CD4-positive, CD25-positive, alpha-beta regulatory T cell (primary cell): ENCODE measurements around the gene MRPS25. TPM values are rescaled to one million over a fixed set of nuclear protein-coding genes. Genes with fewer than 3 reads are reported as not detected.

Experiments
- ATAC-seq, 2 donors: fragments of 150-1000 bp; cut with Tn5 transposase; one replicate each; pipeline ENCODE4 v1.10.0; 2021; ENCODE audit warnings: low read depth in 2 of 2, moderate number of reproducible peaks in 2 of 2, moderate library complexity in 1 of 2
- DNase-seq, 3 donors: peaks; one replicate each; pipeline versions ENCODE4 v3.0.0 to v3.0.0-alpha.2; 2012 to 2022; ENCODE audit warnings: mixed read lengths in 1 of 3
- H3K27ac ChIP-seq: one replicate; pipeline ENCODE4 v1.7.0; 2013; ENCODE audit warnings: mild to moderate bottlenecking, low read length; ENCODE audit not compliant: insufficient read depth, poor library complexity, severe bottlenecking
- H3K27me3 ChIP-seq: one replicate; pipeline ENCODE4 v1.7.0; 2013; ENCODE audit warnings: low read length; ENCODE audit not compliant: control insufficient read depth, insufficient read depth
- H3K36me3 ChIP-seq: one replicate; pipeline ENCODE4 v1.7.0; 2013; ENCODE audit warnings: mild to moderate bottlenecking, low read length, moderate library complexity; ENCODE audit not compliant: control insufficient read depth, insufficient read depth
- H3K4me1 ChIP-seq: 2 replicates; pipeline ENCODE4 v1.7.0; 2013; ENCODE audit warnings: mild to moderate bottlenecking, low read length; ENCODE audit not compliant: insufficient read depth, control insufficient read depth, poor library complexity, severe bottlenecking
- H3K4me3 ChIP-seq: one replicate; pipeline ENCODE4 v1.7.0; 2013; ENCODE audit warnings: low read depth, mild to moderate bottlenecking, low read length, moderate library complexity
- H3K9me3 ChIP-seq, 2 experiments: 1 replicate in 1 of 2; 2 replicates in 1 of 2; pipeline ENCODE4 v1.7.0; 2013; ENCODE audit warnings: low read length in 2 of 2, mild to moderate bottlenecking in 1 of 2, moderate library complexity in 1 of 2; ENCODE audit not compliant: control insufficient read depth in 2 of 2
- H3K27ac Mint-ChIP-seq, 3 donors: one replicate each; pipeline ENCODE4 v1.8.0; 2020 to 2022; ENCODE audit warnings: mild to moderate bottlenecking in 3 of 3, mixed read lengths in 3 of 3, moderate library complexity in 2 of 3
- H3K27me3 Mint-ChIP-seq: one replicate; pipeline ENCODE4 v1.8.0; 2022; ENCODE audit warnings: mild to moderate bottlenecking, mixed read lengths
- H3K36me3 Mint-ChIP-seq: one replicate; pipeline ENCODE4 v1.8.0; 2020; ENCODE audit warnings: mixed read lengths
- H3K4me1 Mint-ChIP-seq, 4 donors: one replicate each; pipeline ENCODE4 v1.8.0; 2020 to 2022; ENCODE audit warnings: mixed read lengths in 4 of 4, mild to moderate bottlenecking in 1 of 4
- H3K4me3 Mint-ChIP-seq, 4 donors: one replicate each; pipeline ENCODE4 v1.8.0; 2020 to 2022; ENCODE audit warnings: mild to moderate bottlenecking in 4 of 4, mixed read lengths in 4 of 4, moderate library complexity in 3 of 4
- H3K9me3 Mint-ChIP-seq, 7 donors: one replicate each; pipeline ENCODE4 v1.8.0; 2020 to 2022; ENCODE audit warnings: mixed read lengths in 7 of 7, mild to moderate bottlenecking in 3 of 7, moderate library complexity in 2 of 7
- polyA plus RNA-seq, 4 donors: library from polyadenylated mRNA; unstranded; fragments of 300-500 nt; fragmentation: Illumina TruSeq; gene quantifications; one replicate each; pipeline ENCODE4 v1.2.3, GENCODE V29; 2021
- total RNA-seq: library from RNA; stranded (reverse); gene quantifications from one replicate; pipeline ENCODE4 v1.2.3, GENCODE V29; 2022

MRPS25 gene
- total RNA-seq (48.0 TPM), polyA plus RNA-seq (10 to 100 TPM; 14.7 to 20.2 (median 16.6) TPM)

DNA sequence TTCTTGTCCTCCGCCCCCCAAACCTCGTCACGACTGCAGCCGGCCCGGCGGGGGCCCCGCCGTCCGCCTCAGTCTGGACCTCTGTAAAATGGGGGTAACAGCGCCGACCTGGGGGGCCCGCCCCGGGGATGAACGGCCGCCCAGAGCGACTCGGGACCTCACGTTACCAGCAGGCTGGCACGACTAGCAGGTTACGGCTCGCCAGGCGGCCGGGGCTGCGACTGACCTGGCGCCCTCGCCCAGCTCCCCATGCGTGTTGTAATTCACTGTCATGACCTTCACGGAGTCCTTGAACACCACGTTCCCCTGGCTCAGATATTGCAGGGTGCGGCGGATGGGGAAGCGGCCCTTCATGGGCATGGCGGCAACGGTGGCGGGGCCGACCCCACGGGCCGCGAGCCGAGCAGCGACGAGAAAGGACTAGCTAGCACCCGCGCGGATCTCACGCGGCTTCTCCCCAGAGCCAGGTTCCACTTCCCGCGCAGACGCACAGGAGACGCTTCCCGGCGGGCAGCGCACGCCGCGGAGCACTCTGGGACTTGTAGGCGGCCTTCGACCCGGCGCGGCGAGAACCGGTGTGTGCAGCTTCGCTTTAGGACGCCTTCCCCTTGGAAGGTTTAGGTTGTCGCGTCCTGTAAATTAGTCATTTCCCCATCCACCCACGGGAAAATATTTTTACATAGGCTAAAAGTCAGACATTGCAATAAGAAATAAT is at the start of gene MRPS25:
Gene MRPS25, minus strand, starts transcription at position 481 of the 715 bp plus-strand sequence. Its CDS starts 121 bp downstream, at position 360.
- peak within 1 kb of the TSS; percentile 96 to 99 (median 97) for H3K4me3 Mint-ChIP-seq
- H3K4me3 ChIP-seq, result peak within 1 kb of the TSS; percentile 86

DNA sequence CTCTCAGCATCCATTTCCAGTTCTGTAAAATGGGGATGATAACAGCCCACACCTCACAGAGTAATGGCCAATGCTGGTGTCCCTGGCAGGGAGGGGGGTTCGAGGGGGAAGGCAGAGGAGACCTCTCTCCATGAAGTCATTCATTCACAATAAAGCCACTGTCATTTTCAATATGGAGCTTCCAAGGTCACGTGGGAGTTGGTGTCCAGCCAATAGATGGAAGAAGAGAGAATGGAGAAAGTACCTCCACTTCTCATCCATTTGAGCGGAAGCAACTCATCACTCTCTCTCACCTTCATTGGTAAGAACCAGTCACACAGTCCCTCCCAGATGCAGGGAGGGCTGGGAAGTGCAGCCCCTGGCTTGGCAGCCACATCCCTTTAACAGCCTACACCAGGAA is 48.8 kb upstream of the MRPS25 start:
- Histone ChIP-seq H3K27ac (no peak overlapping the region), H3K36me3 (no peaks in the 10 kb centered on the region), H3K4me1 (no peaks in the 10 kb centered on the region), H3K27me3 (no peaks in the 10 kb centered on the region), H3K9me3 (no peaks in the 10 kb centered on the region), H3K4me3 (no peak overlapping the region)
- H3K4me3 Mint-ChIP-seq, result no peak overlapping the region
- H3K27ac Mint-ChIP-seq, result no peak overlapping the region
- no peak for DNase-seq
- peaks cover 37% of the 10 kb centered on the region for H3K27me3 Mint-ChIP-seq
- ATAC-seq, result no peak
- H3K9me3 Mint-ChIP-seq, result peaks cover 0 to 1% (median 0%) of the 10 kb centered on the region in 7 donors
- peaks cover 0 to 4% (median 0%) of the 10 kb centered on the region in 4 donors for H3K4me1 Mint-ChIP-seq
- no peaks in the 10 kb centered on the region for H3K36me3 Mint-ChIP-seq

More for the DNA sequence above, at the start of gene MRPS25:
- Mint-ChIP-seq H3K4me1 (peaks cover 5 to 28% (median 18%) of the 10 kb centered on the region in 4 donors), H3K27me3 (no peaks in the 10 kb centered on the region), H3K9me3 (no peaks in the 10 kb centered on the region), H3K36me3 (peaks cover under 1% of the 10 kb centered on the region), H3K27ac (peak within 1 kb of the TSS; percentile 91 to 99 (median 95))
- peaks cover 23% of the 10 kb centered on the region for H3K4me1 ChIP-seq
- DNase-seq (peak; percentile 84 to 95 (median 88)), ATAC-seq (peak; percentile 98)
- no peaks in the 10 kb centered on the region for H3K36me3 ChIP-seq
- no peaks in the 10 kb centered on the region for H3K27me3 ChIP-seq
- H3K9me3 ChIP-seq, result no peaks in the 10 kb centered on the region
- peak within 1 kb of the TSS; percentile 79 for H3K27ac ChIP-seq

DNA sequence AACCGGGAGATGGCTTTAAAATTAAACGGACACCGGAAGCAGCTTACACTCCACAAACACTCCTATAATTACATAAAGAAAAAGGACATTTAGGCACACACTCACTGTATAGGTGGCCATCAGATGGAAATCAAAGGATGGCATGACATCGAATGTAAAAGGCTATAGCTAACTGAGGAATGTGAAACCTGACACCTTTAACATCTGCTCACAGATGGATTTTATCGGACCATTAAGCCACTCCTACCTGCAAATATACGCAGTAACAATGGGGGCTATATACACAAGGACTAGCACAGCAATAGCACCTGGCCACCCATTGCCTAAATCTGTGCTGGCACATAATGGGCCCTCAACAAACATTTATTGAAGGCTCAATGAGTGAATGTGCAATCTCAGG is 48.4 kb upstream of the MRPS25 start:
- H3K27ac ChIP-seq, result no peak overlapping the region
- peaks cover 0 to 1% (median 0%) of the 10 kb centered on the region in 7 donors for H3K9me3 Mint-ChIP-seq
- H3K4me3 Mint-ChIP-seq, result no peak overlapping the region
- H3K4me3 ChIP-seq, result no peak overlapping the region
- ATAC-seq, result no peak
- no peak for DNase-seq
- H3K27me3 ChIP-seq, result no peaks in the 10 kb centered on the region
- no peaks in the 10 kb centered on the region for H3K4me1 ChIP-seq
- H3K9me3 ChIP-seq, result no peaks in the 10 kb centered on the region
- peaks cover 34% of the 10 kb centered on the region for H3K27me3 Mint-ChIP-seq
- no peak overlapping the region for H3K27ac Mint-ChIP-seq
- peaks cover 0 to 5% (median 0%) of the 10 kb centered on the region in 4 donors for H3K4me1 Mint-ChIP-seq
- H3K36me3 Mint-ChIP-seq, result no peaks in the 10 kb centered on the region
- no peaks in the 10 kb centered on the region for H3K36me3 ChIP-seq

DNA sequence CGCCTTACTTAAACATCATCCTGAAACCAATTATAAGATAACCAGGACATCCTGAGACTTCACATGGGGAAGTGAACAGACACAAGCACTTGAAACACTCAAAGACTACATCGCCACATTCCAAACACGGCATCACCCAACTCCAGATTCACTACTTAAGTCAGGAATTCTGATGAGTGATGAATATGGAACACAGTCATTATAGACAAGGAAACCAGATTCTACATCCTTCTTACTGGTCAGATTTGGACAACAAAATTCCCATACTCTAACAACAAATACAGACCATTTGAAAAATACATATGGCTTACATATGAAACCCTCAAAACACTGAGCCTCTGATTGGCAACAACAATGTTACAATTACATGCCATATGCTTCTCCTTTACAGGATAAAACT is 46.9 kb upstream of the MRPS25 start:
- Mint-ChIP-seq H3K36me3 (no peaks in the 10 kb centered on the region), H3K27me3 (peaks cover 25% of the 10 kb centered on the region), H3K9me3 (peaks cover 0 to 1% (median 0%) of the 10 kb centered on the region in 7 donors), H3K27ac (no peak overlapping the region), H3K4me1 (peaks cover 0 to 8% (median 0%) of the 10 kb centered on the region in 4 donors), H3K4me3 (no peak overlapping the region)
- ATAC-seq, result no peak
- no peak for DNase-seq
- Histone ChIP-seq H3K27ac (no peak overlapping the region), H3K4me3 (no peak overlapping the region), H3K9me3 (no peaks in the 10 kb centered on the region), H3K4me1 (peaks cover 5% of the 10 kb centered on the region), H3K27me3 (no peaks in the 10 kb centered on the region), H3K36me3 (no peaks in the 10 kb centered on the region)

DNA sequence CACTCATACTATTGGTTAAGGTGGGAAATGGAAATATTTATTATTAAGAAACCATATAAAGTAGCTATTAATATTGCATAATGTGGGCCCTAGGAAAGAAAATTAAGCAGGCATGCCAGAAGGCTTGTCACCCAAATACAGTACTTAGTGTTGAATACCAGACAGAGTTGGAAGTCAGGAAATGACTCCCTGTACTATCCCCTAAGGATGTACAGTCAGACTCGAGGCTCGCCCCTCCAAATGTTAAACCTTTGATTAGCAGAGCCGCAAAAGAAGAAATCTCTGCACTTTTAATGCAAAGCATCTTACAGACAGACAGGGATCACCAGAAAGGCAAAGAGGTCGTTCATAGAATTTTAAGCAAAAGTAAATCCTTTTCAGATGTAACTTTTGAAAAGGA is 45.1 kb upstream of the MRPS25 start:
- no peak overlapping the region for H3K4me3 Mint-ChIP-seq

DNA sequence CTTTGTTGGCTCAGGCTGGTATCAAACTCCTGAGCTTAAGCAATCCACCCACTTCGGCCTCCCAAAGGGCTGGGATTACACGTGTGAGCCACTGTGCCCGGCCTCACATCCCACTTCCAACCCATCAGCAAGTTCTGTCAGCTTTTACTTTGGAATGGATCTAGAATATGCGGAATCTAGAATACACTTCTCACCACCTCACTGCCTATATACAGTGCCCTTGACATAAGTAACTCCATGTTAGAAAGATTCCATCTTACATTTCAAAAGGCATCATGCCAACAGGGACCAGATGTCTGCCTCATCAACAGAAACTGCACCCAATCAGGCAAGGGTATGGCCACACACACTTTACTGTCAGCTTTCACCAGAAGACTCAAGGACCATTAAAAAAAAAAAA is 43.8 kb upstream of the MRPS25 start:
- Histone ChIP-seq H3K4me1 (peaks cover 5% of the 10 kb centered on the region), H3K27ac (no peak overlapping the region), H3K9me3 (no peaks in the 10 kb centered on the region), H3K4me3 (no peak overlapping the region), H3K36me3 (no peaks in the 10 kb centered on the region), H3K27me3 (no peaks in the 10 kb centered on the region)
- H3K4me3 Mint-ChIP-seq, result no peak overlapping the region
- no peaks in the 10 kb centered on the region for H3K9me3 Mint-ChIP-seq
- H3K27ac Mint-ChIP-seq, result no peak overlapping the region
- peaks cover 25% of the 10 kb centered on the region for H3K27me3 Mint-ChIP-seq
- H3K4me1 Mint-ChIP-seq, result peaks cover 0 to 8% (median 0%) of the 10 kb centered on the region in 4 donors
- DNase-seq (no peak), ATAC-seq (no peak)
- no peaks in the 10 kb centered on the region for H3K36me3 Mint-ChIP-seq

More for the DNA sequence above, 45.1 kb upstream of the MRPS25 start:
- no peak overlapping the region for H3K27ac Mint-ChIP-seq
- H3K4me1 Mint-ChIP-seq, result peaks cover 0 to 8% (median 0%) of the 10 kb centered on the region in 4 donors
- H3K4me3 ChIP-seq, result no peak overlapping the region
- H3K36me3 Mint-ChIP-seq, result no peaks in the 10 kb centered on the region
- peaks cover 5% of the 10 kb centered on the region for H3K4me1 ChIP-seq
- H3K27me3 ChIP-seq, result no peaks in the 10 kb centered on the region
- H3K36me3 ChIP-seq, result no peaks in the 10 kb centered on the region
- peaks cover 22% of the 10 kb centered on the region for H3K27me3 Mint-ChIP-seq
- DNase-seq (no peak), ATAC-seq (no peak)
- H3K9me3 ChIP-seq, result no peaks in the 10 kb centered on the region
- no peak overlapping the region for H3K27ac ChIP-seq
- peaks cover 0 to 1% (median 0%) of the 10 kb centered on the region in 7 donors for H3K9me3 Mint-ChIP-seq

DNA sequence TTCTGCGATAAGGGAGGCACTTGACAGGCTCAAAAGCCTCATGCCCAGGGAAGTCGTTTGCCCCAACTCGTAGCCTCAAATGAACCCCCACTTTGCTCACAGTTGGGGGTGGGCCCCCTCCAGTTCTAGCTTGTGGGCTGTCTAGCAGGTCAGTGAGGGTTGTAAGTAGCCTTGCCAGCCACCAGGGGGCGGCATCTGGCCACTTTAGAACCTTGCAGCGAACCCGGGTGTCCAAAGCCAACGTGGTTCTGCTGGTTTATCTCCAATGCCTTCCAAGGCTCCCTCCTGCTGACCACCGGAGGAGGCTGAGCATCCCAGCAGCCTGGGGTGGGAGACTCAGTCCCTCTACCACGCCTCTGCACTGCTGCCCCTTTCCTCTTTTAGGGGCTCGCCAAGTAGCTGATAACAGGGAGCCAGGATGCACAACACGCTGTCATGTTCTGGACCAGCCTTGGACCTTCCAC is 43.0 kb upstream of the MRPS25 start:
- Histone ChIP-seq H3K4me1 (peaks cover 5% of the 10 kb centered on the region), H3K9me3 (no peaks in the 10 kb centered on the region), H3K27me3 (no peaks in the 10 kb centered on the region), H3K36me3 (no peaks in the 10 kb centered on the region), H3K4me3 (no peak overlapping the region), H3K27ac (no peak overlapping the region)
- H3K4me3 Mint-ChIP-seq, result peak overlapping the region in 1 of 4 donors; percentile 10
- H3K27me3 Mint-ChIP-seq, result peaks cover 24% of the 10 kb centered on the region
- peaks cover 0 to 8% (median 0%) of the 10 kb centered on the region in 4 donors for H3K4me1 Mint-ChIP-seq
- H3K9me3 Mint-ChIP-seq, result no peaks in the 10 kb centered on the region
- H3K27ac Mint-ChIP-seq, result no peak overlapping the region
- peak; percentile 86 to 90 for ATAC-seq
- DNase-seq, result peak; percentile 60 to 83 (median 72)
- H3K36me3 Mint-ChIP-seq, result no peaks in the 10 kb centered on the region
